Activated CD8-positive, alpha-beta memory T cell treated with anti-CD3 and anti-CD28 coated beads, Interleukin-2, amount 50 U/mL, for 24 hours (primary cell): Measurements from ENCODE around the gene MAST4.

ENCODE experiments used
- DNase-seq: peaks from one replicate; pipeline ENCODE4 v3.0.0-alpha.2; 2020; ENCODE audit errors: extremely low read depth

The MAST4 gene

DNA sequence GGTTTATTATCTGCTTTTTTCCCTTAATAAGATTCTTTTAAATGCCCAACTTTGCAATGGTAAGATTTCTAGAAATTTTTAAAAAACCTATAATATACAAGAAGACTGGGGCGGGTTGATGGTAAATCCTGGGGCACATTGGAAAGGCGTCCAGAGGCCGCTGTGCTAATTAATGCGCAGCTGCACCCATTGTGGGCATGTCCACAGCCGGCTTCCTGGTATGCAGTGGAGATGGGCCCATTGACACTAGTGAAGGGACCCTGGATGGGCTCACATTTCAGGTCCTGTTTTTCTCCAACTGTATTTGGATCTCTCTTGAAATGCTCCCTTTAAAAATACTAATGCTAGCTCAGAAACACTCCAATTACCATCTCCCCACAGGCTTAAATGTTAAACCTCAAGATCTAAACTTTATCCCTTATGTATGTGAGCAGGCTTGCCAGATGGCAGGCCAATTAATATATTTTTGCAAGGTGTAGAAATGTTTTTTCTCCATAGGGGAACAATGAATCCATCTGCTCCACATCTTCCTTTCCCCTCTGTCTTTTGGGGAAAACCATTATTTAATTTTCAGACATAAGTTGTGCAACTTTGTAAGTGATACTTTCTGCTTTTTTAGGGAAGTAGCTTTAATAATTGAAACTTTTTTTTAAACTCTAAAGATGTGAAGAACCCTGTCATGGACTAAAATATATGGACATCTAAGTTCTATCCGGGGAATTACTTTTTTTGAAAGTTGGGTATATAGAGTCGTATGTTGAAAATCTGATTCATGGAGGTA, 423.1 kb downstream of the MAST4 start:
- DNase-seq = no peak

DNA sequence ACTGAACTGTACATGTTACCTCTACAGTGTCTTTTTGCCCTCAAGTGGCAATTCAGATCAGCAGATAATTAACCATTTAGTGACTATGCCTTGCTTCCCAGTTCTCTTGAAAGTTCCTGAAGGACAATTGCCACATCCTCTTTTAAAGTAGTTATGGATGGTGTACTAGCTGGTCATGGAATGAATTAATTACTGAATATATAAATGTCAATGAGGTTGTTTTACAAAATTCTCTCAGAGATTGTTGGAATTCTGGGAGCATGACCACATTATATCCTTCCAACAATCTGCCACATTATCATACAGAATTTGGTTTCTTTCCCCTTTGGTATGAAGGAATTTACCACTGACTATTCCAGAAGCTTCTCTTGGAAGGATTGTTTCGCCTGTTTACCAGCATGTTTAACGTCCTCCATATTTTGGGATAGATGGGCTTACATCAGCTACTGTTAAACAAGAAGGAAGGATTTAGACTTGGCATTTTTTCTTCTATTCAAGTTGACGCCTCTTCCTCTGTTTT, 424.0 kb downstream of the MAST4 start:
- DNase-seq = no peak

DNA sequence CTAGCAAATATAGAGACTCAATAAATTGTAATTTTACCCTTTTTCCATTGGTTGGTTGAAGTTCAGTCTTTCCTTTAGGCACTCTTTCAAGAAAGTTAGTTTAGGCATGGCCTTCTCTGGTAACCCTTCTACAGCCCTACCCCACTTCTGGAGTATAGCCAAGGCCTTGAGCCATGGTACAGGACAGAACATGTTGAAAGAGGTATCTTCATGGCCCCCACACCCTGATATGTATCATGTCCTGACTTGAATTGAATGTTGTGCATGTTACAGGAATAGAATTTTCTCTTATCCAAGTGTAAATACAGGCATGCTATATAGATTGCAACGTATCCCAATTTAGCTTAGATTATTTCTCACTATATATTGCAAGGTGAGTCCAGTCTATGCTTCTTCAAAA, 424.8 kb downstream of the MAST4 start:
- DNase-seq = no peak

DNA sequence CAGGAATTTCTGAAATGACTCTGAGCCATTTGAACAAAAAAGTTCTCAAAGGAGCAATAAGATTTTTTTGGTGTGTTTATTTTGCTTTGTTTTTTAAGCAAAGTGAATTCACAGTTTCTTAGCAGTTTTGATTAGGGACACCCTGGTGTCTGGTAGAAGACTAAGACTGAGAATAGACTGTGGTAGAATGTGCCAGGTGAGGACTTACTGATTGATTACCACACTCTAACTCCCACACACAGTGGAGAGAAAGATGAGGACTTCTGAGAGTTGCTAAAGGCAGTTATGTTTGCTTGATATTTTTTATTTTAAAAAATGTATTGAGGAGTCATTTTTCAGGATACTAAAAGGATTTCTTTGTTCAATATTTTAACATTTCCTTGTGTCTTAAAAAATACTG, 425.3 kb downstream of the MAST4 start:
- DNase-seq = no peak

DNA sequence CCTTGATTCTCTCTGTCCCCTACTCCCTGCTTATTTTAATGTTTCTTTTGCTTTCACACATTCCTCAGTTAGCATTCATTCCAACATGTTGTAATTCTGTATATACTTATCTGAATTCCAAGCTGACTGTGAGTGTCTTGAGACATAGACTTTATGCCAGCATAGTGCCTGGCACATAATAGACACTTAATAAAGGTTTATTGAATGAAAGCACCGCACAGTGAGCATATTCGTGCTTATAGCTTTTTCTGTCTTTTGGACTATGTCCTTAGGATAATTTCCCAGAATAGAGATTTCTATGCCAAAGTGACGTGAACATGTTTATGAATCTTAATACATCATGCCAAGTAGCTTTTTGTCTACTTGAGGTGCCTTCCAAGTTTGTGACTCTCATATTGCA, 425.8 kb downstream of the MAST4 start:
- no peak for DNase-seq

DNA sequence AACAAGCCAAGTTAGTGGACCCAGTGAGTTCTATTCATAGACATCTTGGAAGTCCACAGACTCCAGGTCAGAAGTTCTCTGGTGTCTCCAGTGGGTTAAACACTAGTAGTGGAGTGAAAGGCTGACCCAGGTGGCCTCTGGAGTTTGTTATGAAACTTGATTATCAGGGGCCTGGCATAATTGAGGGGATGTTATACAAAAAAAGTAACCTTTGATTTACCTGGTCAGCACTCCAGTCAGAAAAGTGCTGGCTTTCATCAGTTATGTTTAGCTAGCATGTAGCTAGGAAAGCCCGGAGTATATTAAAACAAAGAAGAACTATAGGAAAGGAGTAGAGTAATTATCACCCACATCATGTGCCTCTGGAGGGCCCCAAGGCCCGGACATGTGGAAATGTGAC, 429.3 kb downstream of the MAST4 start:
- DNase-seq = no peak

DNA sequence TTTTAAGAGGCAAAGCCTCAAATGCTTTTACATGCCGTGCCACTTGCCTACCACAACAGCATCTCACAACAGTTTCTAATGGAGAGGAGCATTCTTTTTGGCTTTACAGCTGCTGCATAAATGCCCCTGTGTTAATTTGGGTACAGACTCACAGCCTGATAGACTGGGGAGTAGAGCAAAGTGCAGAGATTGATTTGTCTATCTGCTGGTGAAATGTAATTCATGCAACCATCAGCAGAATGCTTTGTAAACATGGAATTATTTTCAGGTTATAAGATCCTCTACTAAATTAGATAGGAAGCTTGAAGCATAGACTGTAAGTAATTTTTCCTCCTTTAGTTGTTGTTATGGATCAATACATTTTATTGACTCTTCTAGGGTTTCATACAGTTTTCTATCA, 430.1 kb downstream of the MAST4 start:
- no peak for DNase-seq

DNA sequence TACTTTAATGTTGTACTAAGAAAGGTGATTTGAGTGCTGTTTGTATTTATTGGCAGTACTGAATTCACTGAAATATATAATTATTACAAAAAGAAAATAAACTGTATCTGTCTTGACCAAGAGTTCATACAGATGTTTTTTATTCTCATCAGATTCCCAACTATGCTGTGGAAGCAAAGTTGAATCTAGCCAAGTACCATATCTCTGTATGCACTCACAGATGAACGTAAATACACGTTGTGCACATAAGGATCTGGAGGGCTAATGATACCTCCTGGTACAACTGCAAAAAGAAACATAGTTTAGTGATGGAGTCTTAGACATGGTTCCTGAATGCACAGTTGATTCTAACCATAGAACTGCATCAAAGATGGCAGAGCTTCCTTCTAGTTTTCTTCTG, 431.0 kb downstream of the MAST4 start:
- DNase-seq = no peak

DNA sequence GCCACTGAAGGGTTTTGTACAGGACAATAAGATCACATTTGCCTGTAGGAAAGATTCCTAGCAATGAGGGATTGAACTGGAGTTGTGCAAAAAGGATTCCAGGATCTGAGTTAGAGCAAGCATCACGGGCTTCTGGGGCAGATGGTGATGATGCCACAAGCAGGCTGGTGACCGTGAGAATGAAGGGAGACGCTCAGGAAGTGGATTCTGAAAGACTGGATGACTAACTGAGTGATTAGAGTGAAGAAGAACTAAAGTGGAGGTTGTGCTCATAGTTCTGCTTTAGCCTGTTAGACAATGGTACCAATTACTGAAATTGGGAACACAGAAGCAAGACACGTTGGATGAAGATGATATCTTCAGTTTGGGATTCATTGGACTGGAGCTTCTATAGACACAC, 432.2 kb downstream of the MAST4 start:
- DNase-seq = no peak

DNA sequence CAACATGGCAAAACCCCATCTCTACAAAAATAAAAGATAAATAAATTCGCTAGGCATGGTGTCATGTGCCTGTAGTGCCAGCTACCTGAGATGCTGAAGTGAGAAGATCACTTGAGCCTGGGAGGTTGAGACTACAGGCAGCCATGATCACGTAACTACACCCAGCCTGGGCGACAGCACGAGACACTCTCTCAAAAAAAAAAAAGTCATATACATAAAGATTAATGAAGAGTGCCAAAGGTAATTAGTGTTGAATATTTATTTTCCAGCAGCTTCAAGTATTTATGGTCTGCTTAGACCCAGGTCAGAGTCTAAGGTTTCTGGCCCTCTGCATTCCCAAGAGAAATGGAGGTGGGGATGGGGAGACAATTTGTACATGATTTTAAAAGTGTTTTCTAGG, 432.7 kb downstream of the MAST4 start:
- DNase-seq = no peak

DNA sequence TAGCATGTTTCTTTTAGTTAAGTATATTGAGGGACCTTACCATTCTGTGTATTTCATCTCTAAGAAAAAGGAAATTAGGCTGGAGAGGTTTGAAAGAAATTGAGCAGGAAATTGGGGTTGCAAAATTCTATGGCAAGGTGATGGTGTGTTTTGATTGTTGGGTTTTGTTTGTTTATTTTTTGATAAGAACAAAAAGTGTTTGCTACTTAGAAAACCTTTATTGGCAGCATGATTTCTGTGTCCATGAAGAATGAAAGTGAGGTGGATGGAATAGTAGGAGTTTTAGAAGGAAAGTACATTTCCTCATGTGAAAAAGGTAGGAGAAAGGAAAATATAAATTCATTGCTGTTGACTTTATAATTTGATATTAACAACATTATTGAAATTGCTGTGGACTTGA, 433.3 kb downstream of the MAST4 start:
- DNase-seq = no peak

DNA sequence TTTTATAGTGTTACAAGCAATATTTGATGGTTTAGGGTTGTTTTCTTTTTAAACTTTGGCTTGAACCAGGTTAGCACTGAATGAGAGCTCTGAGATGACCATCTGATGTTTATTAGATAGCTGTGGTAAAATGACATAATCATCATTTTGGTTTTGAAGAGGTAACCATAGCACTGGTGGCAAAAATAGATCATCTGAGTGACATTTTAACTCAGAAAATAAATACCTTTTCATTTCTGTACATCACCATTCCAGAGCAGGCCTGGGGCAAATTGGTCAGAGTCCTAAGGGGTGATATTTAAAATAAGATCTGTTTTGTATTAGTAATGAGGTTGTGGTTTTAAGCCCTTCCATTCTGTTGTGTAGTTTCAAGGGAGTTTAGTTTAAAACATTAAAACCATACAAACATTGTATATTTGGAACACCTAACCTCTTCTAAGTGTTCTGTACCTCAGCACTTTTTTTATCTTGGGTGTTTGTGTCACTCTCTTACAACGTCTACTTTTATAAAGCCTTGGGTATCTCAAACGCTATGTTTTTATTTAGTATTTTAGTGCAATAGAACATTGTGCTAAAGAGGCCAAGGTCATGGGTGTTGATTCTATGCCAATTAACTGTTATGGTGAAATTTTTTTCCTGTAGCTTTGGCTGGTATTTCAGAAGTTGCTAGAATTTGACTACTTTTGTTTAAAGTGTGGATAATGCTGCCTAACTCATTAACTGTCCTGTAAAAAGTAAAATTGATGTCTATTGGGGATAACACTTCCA, 434.3 kb downstream of the MAST4 start:
- DNase-seq = no peak

DNA sequence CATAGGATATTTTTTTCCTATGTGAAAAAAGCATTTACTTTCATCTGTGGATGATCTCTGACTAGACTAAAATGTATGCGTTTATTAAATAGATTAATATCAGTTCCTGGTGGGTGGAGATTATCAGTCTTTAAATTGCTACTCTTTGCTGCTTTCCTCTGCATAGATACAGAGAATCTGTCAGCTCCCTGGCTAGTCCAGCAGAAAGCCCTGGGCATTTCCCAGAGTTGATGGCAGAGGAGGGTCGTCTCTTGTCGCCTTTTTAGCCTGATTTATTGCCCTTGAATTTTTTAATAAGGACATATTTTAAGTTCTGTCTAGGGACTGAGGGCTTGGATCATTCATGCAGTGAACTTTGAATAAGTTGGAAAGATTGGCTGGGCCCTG, 434.9 kb downstream of the MAST4 start:
- no peak for DNase-seq

DNA sequence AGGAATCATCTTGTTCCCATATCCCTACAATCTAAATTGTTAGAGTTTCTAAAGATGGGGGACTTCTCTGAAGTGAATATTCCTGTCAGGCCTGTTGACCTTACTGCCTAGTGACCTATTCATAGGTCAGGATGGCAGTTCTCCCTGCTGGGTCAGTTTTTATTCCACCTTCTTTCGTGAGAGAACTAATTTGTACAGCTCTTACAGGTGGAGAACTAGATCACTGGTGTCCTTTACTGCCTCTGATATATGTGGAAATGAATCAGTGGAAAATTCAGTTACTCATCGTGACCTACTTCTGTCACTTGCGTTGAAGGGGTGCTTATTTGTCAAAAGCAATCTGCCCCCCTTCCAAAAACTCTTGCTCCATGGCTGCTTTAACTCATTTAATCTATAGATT, 435.5 kb downstream of the MAST4 start:
- no peak for DNase-seq

DNA sequence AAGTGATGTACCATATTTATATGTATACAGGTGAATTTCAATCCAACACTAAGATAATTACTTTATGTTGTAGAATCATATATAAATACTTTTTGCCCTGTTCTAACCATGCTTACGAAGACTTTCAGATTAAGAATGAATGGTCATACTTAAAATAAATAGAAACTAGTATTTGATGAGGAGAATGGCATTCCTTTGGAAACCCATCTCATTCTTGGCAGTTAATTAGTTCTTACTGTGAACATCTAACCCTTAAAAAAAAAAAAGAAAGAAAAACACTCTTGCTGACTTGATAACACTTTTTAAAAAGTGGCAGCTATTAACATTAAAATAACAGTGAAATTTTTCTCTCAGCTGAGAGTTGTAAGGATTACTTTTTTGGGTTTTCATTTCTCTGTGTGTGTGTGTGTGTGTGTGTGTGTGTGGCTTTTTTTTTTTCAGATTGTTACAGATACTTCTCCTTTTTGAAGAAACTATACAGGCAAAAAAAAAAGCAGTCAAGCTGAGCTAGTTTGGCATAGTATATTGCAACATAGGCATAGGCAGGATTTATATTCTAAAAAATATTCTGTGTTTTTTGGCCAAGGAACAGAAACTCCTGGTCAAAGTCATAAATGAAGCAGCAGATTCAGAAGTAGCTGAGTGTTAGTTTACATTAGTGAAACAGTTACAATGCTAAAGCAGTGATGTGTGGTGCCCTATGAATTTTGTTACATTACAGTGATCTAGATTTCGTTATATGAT, 436.9 kb downstream of the MAST4 start:
- DNase-seq = no peak

DNA sequence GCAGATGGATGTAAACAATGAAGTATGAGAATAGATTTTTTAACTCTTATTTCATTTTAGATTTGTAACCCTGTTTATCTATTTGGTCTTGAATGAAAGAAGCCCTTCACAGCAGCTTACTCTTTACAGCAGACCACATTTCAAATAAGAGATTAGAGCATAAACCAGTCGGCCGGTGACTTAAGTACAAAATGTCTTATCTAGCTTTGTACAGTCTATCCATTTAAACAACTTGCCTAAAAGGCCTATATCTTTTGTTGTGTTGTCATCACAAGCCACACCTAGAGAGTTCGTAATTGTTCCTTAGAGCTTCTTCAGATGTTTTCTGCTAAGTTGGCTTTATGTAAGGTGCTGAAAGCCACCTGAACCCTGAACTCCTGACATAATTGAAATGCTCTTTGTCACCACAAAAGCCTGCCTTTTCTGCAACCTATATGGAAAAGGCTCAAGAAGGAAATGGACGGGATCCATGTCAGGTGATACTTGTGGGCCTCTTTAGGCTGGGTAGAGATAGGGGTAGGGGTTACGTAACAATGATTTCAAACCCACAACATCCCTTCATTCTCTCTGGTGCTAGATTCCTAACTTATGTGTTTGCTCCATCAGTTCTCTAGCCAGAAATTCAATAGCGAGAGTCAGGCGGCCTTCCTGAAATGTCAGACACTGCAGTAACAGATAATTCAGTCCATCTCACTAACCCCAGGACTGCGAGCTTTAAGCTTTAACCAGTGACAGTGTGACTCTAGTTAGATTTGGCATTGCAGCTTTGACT, 437.9 kb downstream of the MAST4 start:
- no peak for DNase-seq

DNA sequence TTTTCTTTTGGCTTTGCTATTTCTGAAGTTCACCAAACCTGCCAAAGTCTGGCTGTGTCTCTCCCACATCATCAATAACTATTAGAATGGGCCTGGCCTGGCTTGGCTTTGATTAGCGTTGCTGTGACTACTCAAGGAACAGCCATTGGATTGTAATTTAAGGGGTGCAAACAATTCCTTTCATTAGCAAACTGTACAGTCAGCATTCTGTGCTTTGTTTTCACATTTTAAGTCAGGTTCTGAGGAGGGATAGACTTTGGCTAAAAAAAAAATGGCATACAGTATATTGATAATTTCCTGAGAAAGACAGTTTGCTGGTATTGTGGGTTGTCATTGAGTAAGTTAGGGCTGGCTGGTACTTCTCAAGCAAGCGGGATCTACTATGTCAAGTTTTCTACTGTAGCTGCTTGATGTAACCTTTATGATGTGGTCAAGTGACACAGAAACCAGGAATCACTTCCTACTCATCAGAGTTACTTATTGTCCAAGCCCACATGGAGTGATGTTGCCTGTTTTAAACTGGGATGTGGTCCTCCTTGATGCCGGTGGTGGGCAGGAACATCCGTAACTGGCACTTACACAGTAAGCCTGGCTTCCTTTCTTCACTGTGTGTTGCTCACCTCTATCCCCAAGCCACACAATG, 439.0 kb downstream of the MAST4 start:
- DNase-seq = no peak

DNA sequence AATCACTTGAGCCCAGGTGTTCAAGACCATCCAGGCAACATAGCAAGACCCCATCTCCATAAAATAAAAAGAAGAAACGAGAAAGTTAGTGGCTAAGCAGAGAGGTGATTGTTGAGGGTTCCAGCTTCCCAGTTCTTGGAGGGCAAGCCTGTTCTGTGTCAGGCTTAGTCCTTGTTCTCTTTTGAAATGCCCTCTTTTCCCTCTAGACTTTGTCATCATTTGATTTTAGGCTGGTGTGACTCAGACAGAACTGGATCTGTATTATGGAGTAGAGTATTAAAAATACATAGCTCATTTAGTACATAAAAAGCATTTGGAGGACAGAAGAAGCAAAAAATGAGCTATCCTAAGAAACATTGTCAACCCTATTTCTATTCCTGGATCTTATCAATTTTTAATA, 441.0 kb downstream of the MAST4 start:
- DNase-seq = no peak

DNA sequence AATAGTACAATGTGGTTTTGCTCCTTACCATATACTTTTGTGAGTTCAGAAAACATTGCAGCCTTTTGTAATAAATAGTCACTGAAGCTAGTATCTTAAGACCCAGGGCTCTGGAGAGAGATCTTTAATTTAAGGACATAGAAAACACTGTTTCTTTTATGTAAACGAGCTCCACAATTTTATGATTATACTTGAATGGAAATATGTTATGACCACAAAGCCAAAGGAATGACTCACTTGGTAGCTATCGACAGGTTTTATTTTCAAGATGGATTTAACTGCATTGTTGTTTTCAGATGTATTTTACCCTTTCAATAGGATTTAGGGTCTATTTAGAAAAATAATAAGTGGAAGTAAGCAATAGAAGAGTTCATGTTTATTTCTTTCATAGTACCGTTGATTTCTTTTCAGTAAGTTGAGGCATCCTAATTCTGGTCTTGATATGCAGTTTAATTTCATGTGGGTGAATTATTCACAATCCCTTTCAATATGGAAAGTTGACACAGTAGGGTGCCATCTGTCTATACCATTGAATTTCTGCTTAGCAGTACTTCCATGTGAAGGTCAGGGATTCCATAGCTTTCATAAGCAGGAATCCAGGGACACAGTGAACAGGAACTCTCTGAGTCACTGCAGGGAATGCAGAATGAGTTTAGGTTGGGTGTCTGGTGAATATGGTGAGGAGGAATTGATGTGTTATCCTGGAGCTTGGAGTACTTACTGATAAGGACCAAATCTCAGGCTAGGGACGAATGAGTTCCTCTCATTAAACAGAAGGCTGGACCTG, 442.8 kb downstream of the MAST4 start:
- DNase-seq = no peak

DNA sequence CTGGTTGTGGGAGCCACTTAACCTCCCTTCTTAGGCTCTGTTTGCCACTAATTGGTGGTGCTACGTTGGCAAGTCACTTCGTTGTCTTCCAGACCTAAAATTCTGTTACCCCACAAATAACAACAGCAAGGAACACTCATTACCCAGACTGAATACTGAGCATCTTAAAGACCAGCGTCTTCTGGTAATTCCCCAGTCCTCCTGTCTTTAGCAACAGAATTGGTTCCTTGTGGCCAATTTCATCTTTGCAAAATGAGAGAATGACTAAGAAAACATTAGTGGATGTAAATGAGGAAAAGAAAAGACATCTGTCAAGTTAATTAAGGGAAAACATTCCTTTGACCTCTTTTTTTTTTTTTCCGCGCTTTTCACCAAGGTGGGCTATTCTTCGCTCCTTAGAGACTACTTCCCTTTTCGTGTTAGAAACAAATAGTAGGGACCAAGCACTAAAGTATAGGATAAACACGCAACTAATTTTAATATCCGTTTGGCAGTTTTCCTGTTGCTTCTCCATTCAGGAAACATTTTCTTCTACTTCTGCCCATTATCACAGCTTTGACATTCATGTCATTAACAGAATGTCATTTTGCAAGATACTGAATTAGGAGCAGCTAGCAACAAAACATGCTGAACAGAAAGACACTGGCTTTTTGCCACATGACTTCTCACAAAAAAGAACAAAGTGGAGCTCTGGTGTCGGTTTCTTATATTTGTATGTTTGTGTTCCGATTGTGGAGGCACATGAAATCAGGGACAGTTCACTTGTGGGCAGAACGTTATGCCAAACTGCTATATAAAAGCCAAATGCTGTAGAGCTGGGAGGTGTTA, 446.2 kb downstream of the MAST4 start:
- no peak for DNase-seq
